SK-N-SH treated with all-trans-retinoic acid at 6 μM for 48 hours (cell line): ENCODE data around the gene SESN2.

Experiments
- ZFP3 ChIP-seq: fragments of 250-450 bp; sonication (Bioruptor Pico); IDR thresholded peaks from 2 replicates; pipeline ENCODE4 v1.5.0; 2020; ENCODE audit warnings: mild to moderate bottlenecking, moderate library complexity
- TF ChIP-seq, protein P1 (sequence below): fragments of 250-450 bp; sonication (Bioruptor Pico); IDR thresholded peaks from 2 replicates; pipeline ENCODE4 v1.5.1; 2020; ENCODE audit warnings: low read depth, mild to moderate bottlenecking, moderate library complexity

DNA sequence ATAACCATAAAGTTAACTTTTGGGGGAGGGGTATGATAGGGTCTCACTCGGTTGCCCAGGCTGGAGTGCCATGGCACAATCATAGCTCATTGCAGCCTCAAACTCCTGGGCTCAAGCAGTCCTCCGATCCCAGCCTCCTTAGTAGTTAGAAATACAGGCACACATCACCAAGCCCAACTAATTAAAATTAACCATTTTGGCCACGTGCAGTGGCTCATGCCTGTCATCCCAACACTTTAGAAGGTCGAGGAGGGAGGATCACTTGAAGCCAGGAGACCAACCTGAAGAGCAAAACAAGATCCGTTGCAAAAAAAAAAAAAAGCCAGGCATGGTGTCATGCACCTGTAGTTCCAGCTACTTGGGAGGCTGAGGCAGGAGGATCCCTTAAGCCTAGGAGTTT, 42.9 kb downstream of the SESN2 start:
- TF ChIP-seq, protein P1, sequence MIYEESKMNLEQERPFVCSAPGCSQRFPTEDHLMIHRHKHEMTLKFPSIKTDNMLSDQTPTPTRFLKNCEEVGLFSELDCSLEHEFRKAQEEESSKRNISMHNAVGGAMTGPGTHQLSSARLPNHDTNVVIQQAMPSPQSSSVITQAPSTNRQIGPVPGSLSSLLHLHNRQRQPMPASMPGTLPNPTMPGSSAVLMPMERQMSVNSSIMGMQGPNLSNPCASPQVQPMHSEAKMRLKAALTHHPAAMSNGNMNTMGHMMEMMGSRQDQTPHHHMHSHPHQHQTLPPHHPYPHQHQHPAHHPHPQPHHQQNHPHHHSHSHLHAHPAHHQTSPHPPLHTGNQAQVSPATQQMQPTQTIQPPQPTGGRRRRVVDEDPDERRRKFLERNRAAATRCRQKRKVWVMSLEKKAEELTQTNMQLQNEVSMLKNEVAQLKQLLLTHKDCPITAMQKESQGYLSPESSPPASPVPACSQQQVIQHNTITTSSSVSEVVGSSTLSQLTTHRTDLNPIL (CRISPR knock-in tag): no peak
- no peak for TF ChIP-seq ZFP3 (CRISPR knock-in tag)
